Measurements from ENCODE around the gene POC5. TPM values are rescaled to one million over a fixed set of nuclear protein-coding genes. Genes with fewer than 3 reads are reported as not detected.

POC5 gene
- total and polyA plus RNA-seq, 2 of the 13 experiments (the other 11 are each of a cell fraction or from before 2014, with no cell fraction given) = 6.9 to 9.3 TPM

DNA sequence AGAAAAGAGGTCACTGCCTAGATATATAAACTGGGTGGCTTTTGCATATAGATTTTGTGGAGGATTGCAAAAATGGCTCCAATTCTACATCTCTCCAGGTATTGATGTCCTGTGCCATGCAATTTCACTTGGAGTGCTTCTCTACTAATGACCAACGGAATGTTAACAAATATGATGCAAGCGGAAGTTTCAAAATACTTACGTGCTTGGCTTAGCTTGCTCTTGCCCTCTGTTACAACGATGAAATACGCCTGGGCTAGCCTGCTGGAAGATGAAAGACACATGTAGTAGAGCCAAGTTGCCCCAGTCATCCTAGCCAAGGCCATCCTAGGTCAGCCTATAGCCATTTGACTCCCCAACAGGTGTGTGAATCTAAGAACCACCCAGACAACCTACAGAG lies 3.6 kb upstream of the POC5 start (continued):
- TF ChIP-seq, protein P1, sequence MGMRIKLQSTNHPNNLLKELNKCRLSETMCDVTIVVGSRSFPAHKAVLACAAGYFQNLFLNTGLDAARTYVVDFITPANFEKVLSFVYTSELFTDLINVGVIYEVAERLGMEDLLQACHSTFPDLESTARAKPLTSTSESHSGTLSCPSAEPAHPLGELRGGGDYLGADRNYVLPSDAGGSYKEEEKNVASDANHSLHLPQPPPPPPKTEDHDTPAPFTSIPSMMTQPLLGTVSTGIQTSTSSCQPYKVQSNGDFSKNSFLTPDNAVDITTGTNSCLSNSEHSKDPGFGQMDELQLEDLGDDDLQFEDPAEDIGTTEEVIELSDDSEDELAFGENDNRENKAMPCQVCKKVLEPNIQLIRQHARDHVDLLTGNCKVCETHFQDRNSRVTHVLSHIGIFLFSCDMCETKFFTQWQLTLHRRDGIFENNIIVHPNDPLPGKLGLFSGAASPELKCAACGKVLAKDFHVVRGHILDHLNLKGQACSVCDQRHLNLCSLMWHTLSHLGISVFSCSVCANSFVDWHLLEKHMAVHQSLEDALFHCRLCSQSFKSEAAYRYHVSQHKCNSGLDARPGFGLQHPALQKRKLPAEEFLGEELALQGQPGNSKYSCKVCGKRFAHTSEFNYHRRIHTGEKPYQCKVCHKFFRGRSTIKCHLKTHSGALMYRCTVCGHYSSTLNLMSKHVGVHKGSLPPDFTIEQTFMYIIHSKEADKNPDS (CRISPR knock-in tag; IDR thresholded peaks at IDR 0.05) = no peak
- TF ChIP-seq GABPB1 (CRISPR knock-in tag; IDR thresholded peaks at IDR 0.05) = peak; percentile 81
- TF ChIP-seq NAIF1 (CRISPR knock-in tag; IDR thresholded peaks at IDR 0.05; ENCODE audit: borderline replicate concordance) = peak; percentile 92
- TF ChIP-seq ZBTB4 (CRISPR knock-in tag; IDR thresholded peaks at IDR 0.05; ENCODE audit: borderline replicate concordance) = no peak
- no peak for TF ChIP-seq TFDP2 (CRISPR knock-in tag; IDR thresholded peaks at IDR 0.05)
- peak; percentile 24 to 75; a peak in 2 of 4 replicates for TF ChIP-seq EP300 (IDR thresholded peaks at IDR 0.05; ENCODE audit: low read depth in 2 of 2, low read length in 2 of 2)
- no peak for TF ChIP-seq EP300 (CRISPR knock-in tag; IDR thresholded peaks at IDR 0.05; ENCODE audit: borderline replicate concordance)
- TF ChIP-seq SRSF4 (IDR thresholded peaks at IDR 0.05; ENCODE audit: low read depth, low read length, poor library complexity, severe bottlenecking) = no peak
- no peak for TF ChIP-seq NFIB (CRISPR knock-in tag; IDR thresholded peaks at IDR 0.05; ENCODE audit: borderline replicate concordance)
- peak; percentile 41; the same call in 1 of the 2 replicates for TF ChIP-seq NCOA2 (CRISPR knock-in tag; IDR thresholded peaks at IDR 0.05)
- no peak for TF ChIP-seq AFF4 (CRISPR knock-in tag; IDR thresholded peaks at IDR 0.05)
- TF ChIP-seq ELF3 (CRISPR knock-in tag; IDR thresholded peaks at IDR 0.05) = peak; percentile 86
- TF ChIP-seq TRIM24 (CRISPR knock-in tag; IDR thresholded peaks at IDR 0.05) = peak; percentile 76
- TF ChIP-seq KDM1A (CRISPR knock-in tag; IDR thresholded peaks at IDR 0.05) = peak; percentile 67; the same call in 1 of the 2 replicates
- TF ChIP-seq ATRX (CRISPR knock-in tag; IDR thresholded peaks at IDR 0.05; ENCODE audit: borderline replicate concordance) = no peak
- TF ChIP-seq ZBTB38 (CRISPR knock-in tag; IDR thresholded peaks at IDR 0.05) = no peak
- peak; percentile 93 for TF ChIP-seq TEAD3 (CRISPR knock-in tag; optimal IDR thresholded peaks at IDR 0.05; ENCODE audit: borderline replicate concordance)
- peak; percentile 65 for TF ChIP-seq ZMYM4 (CRISPR knock-in tag; IDR thresholded peaks at IDR 0.05)
- TF ChIP-seq ZNF326 (CRISPR knock-in tag; IDR thresholded peaks at IDR 0.05; ENCODE audit: borderline replicate concordance) = no peak
- peak; percentile 49; the same call in 1 of the 2 replicates for TF ChIP-seq PHF21A (CRISPR knock-in tag; IDR thresholded peaks at IDR 0.05)
- no peak for TF ChIP-seq GABPA (IDR thresholded peaks at IDR 0.05; ENCODE audit: low read depth, low read length)
- TF ChIP-seq GABPA (CRISPR knock-in tag; IDR thresholded peaks at IDR 0.05; ENCODE audit: low read depth) = peak; percentile 83
